HepG2 (cell line): ENCODE data around the gene COBLL1. TPM values are rescaled to one million over a fixed set of nuclear protein-coding genes. Genes with fewer than 3 reads are reported as not detected.
A peak's percentile ranks its signal among the peaks of the same experiment; 100 is the strongest.

Experiments
- BATF2 ChIP-seq: sonication (generic); formaldehyde crosslinking; IDR thresholded peaks from 2 replicates; pipeline ENCODE4 v1.8.0; 2022; ENCODE audit warnings: mild to moderate bottlenecking, missing genetic modification reagents, moderate library complexity
- CTCF ChIP-seq: sonication (generic); formaldehyde crosslinking; IDR thresholded peaks from 2 replicates; pipeline ENCODE4 v1.5.0; 2020; ENCODE audit warnings: mild to moderate bottlenecking, missing genetic modification reagents, moderate library complexity
- DR1 ChIP-seq: sonication (generic); formaldehyde crosslinking; IDR thresholded peaks from 2 replicates; pipeline ENCODE4 v1.8.0; 2021; ENCODE audit warnings: mild to moderate bottlenecking, missing genetic modification reagents, inconsistent platforms
- ETV6 ChIP-seq: sonication (generic); formaldehyde crosslinking; conservative IDR thresholded peaks from 2 replicates; pipeline ENCODE4 v1.4.0; 2020; ENCODE audit warnings: missing genetic modification reagents
- HNRNPL ChIP-seq: fragments of 200-400 bp; formaldehyde crosslinking; IDR thresholded peaks from 2 replicates; pipeline ENCODE4 v1.6.1; 2017; ENCODE audit warnings: mild to moderate bottlenecking, low read depth, low read length
- KDM3A ChIP-seq: IDR thresholded peaks from 2 replicates; pipeline ENCODE4 v1.6.1; 2018; ENCODE audit warnings: low read depth, missing compliant biosample characterization
- PHF8 ChIP-seq: sonication (generic); formaldehyde crosslinking; IDR thresholded peaks from 2 replicates; pipeline ENCODE4 v1.5.0; 2020; ENCODE audit warnings: missing genetic modification reagents
- TFDP2 ChIP-seq: sonication (generic); formaldehyde crosslinking; IDR thresholded peaks from 2 replicates; pipeline ENCODE4 v1.4.0; 2020; ENCODE audit warnings: missing genetic modification reagents
- TMF1 ChIP-seq: sonication (generic); formaldehyde crosslinking; IDR thresholded peaks from 2 replicates; pipeline ENCODE4 v1.8.1; 2022; ENCODE audit warnings: low read depth, missing genetic modification reagents
- UBTF ChIP-seq: sonication (generic); formaldehyde crosslinking; IDR thresholded peaks from 2 replicates; pipeline ENCODE4 v1.4.0; 2020; ENCODE audit warnings: mild to moderate bottlenecking, missing genetic modification reagents
- ZBTB8A ChIP-seq: sonication (generic); formaldehyde crosslinking; IDR thresholded peaks from 2 replicates; pipeline ENCODE4 v1.4.0; 2020; ENCODE audit warnings: mild to moderate bottlenecking, low read depth, missing genetic modification reagents, borderline replicate concordance
- ZKSCAN1 ChIP-seq: fragments of 150-350 bp; IDR thresholded peaks from 2 replicates; pipeline ENCODE4 v1.6.1; 2014; ENCODE audit warnings: low read length
- ZNF180 ChIP-seq: sonication (generic); formaldehyde crosslinking; IDR thresholded peaks from 2 replicates; pipeline ENCODE4 v1.4.0; 2020; ENCODE audit warnings: low read depth, missing genetic modification reagents, borderline replicate concordance
- ZNF501 ChIP-seq: sonication (generic); formaldehyde crosslinking; IDR thresholded peaks from 2 replicates; pipeline ENCODE4 v1.5.1; 2020; ENCODE audit warnings: mild to moderate bottlenecking, moderate library complexity, missing genetic modification reagents
- ZNF564 ChIP-seq: sonication (generic); formaldehyde crosslinking; IDR thresholded peaks from 2 replicates; pipeline ENCODE4 v1.8.1; 2023; ENCODE audit warnings: mild to moderate bottlenecking, missing genetic modification reagents
- ZNF567 ChIP-seq: sonication (generic); formaldehyde crosslinking; IDR thresholded peaks from 2 replicates; pipeline ENCODE4 v1.8.1; 2023; ENCODE audit warnings: mild to moderate bottlenecking, missing genetic modification reagents, borderline replicate concordance
- ZNF570 ChIP-seq: sonication (generic); formaldehyde crosslinking; IDR thresholded peaks from 2 replicates; pipeline ENCODE4 v1.4.0; 2020; ENCODE audit warnings: mild to moderate bottlenecking, missing genetic modification reagents, borderline replicate concordance
- ZNF616 ChIP-seq: sonication (generic); formaldehyde crosslinking; IDR thresholded peaks from 2 replicates; pipeline ENCODE4 v1.5.0; 2020; ENCODE audit warnings: low read depth, mild to moderate bottlenecking, missing genetic modification reagents
- ZNF770 ChIP-seq: sonication (generic); formaldehyde crosslinking; IDR thresholded peaks from 2 replicates; pipeline ENCODE4 v1.5.0; 2020; ENCODE audit warnings: mild to moderate bottlenecking, missing genetic modification reagents
- ZNF883 ChIP-seq: sonication (generic); formaldehyde crosslinking; IDR thresholded peaks from 2 replicates; pipeline ENCODE4 v1.5.1; 2020; ENCODE audit warnings: mild to moderate bottlenecking, missing genetic modification reagents; ENCODE audit errors: not compliant biosample characterization
- ZSCAN12 ChIP-seq: sonication (generic); formaldehyde crosslinking; IDR thresholded peaks from 2 replicates; pipeline ENCODE4 v1.9.0; 2021; ENCODE audit warnings: mild to moderate bottlenecking, missing genetic modification reagents
- polyA plus RNA-seq, 8 experiments: library from polyadenylated mRNA; depleted of rRNA in 3 of 8; stranded (reverse) in 7 of 8; unstranded in 1 of 8; fragments of >200 nt; fragmentation: Illumina TruSeq in 4 of 8; extraction: Trizol in 4 of 8; gene quantifications; 2 replicates each; pipeline versions ENCODE4 v1.2.1 to v1.2.3, GENCODE V29; 2011 to 2016; ENCODE audit warnings: low read depth in 4 of 8, missing spikeins in 1 of 8, mixed read lengths in 1 of 8; ENCODE audit not compliant: insufficient read depth in 1 of 8
- total RNA-seq, 5 experiments: library from RNA; depleted of rRNA; stranded (reverse); fragments of >200 nt; fragmentation: Illumina TruSeq; extraction: Trizol; gene quantifications; 2 replicates each; pipeline ENCODE4 v1.2.3, GENCODE V29; 2016; ENCODE audit warnings: low read depth in 1 of 5

Gene COBLL1
- total and polyA plus RNA-seq, 2 of the 13 experiments (the other 11 are each of a cell fraction or from before 2014, with no cell fraction given) = 32.6 to 86.8 TPM

GRCh38 chr2:164840930-164841718 lies 499 bp downstream of the COBLL1 start (continued):
- peak; percentile 97 for TF ChIP-seq ZNF770 (CRISPR knock-in tag)
- TF ChIP-seq ZNF616 (CRISPR knock-in tag) = no peak
- no peak for TF ChIP-seq TMF1 (CRISPR knock-in tag)
- TF ChIP-seq ZSCAN12 = 0 out of 2 replicates have a peak, but pooled peaks have one; percentile 46
- TF ChIP-seq ZNF501 (CRISPR knock-in tag) = peak; percentile 38; the same call in 1 of the 2 replicates
- no peak for TF ChIP-seq ETV6 (CRISPR knock-in tag)
- no peak for TF ChIP-seq ZNF570 (CRISPR knock-in tag)
- TF ChIP-seq HNRNPL = peak; percentile 63; the same call in 1 of the 2 replicates
- TF ChIP-seq DR1 (CRISPR knock-in tag) = 0 out of 2 replicates have a peak, but pooled peaks have one; percentile 10
- 0 out of 2 replicates have a peak, but pooled peaks have one; percentile 2 for TF ChIP-seq ZBTB8A (CRISPR knock-in tag)
- peak; percentile 67 for TF ChIP-seq CTCF
- TF ChIP-seq TFDP2 = peak; percentile 74
- TF ChIP-seq KDM3A (CRISPR knock-in tag) = 0 out of 2 replicates have a peak, but pooled peaks have one; percentile 11
- TF ChIP-seq ZKSCAN1 = no peak
- peak; percentile 59 for TF ChIP-seq ZNF883 (CRISPR knock-in tag)
- 0 out of 2 replicates have a peak, but pooled peaks have one; percentile 38 for TF ChIP-seq ZNF567 (CRISPR knock-in tag)
- no peak for TF ChIP-seq ZNF180 (CRISPR knock-in tag)
- peak; percentile 52; the same call in 1 of the 2 replicates for TF ChIP-seq BATF2 (CRISPR knock-in tag)
- peak; percentile 76; the same call in 1 of the 2 replicates for TF ChIP-seq ZNF564 (CRISPR knock-in tag)
- TF ChIP-seq PHF8 (CRISPR knock-in tag) = peak; percentile 61; the same call in 1 of the 2 replicates
- peak; percentile 66; the same call in 1 of the 2 replicates for TF ChIP-seq UBTF
